ENCODE data around the gene TKTL2. TPM values are rescaled to one million over a fixed set of nuclear protein-coding genes. Genes with fewer than 3 reads are reported as not detected.

The TKTL2 gene
- total RNA-seq, 1 experiment from 2014 or later: not detected

DNA sequence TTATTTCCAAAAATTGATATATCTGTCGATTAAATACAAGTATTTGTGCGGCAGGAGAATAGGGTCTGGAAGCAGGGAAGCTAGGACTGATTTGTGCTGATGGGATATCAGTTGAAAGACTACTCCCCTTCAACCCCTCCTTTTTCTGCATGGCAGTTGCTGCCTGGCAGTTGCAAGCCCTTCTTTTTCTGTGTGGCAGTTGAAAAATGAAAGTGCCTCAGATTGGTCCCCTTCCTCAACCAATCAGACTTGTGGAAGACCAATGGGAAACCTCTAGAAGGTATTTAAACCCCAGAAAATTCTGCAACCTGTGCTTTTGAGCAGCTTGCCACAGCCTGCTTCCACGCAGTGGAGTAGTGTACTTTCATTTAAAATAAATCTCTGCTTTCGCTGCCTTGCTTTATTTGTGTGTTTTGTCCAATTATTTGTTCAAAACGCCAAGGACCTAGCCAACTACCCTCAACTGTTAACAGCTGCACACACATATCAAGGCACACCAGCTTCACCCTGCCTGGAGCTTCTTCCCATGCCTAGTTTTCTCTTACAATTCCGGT lies 19.5 kb upstream of the TKTL2 start:
- peaks cover 10 to 17% (median 14%) of the 10 kb centered on the region in 3 experiments; a peak in 6 of 7 replicates for H3K36me3 Mint-ChIP-seq (ENCODE audit: insufficient read depth in 1 of 3, low read depth in 3 of 3)
- peaks cover 13 to 14% of the 10 kb centered on the region in 2 experiments for H3K4me1 Mint-ChIP-seq
- no peak overlapping the region for H2BK15ac ChIP-seq (ENCODE audit: low read depth, low read length)
- no peaks in the 10 kb centered on the region for H3K79me1 ChIP-seq (ENCODE audit: insufficient read depth, low read depth, low read length, poor library complexity, severe bottlenecking)
- H3K9ac ChIP-seq (ENCODE audit: extremely low read depth, insufficient read length, low read length): no peak overlapping the region
- H3K4me3 Mint-ChIP-seq: peak overlapping the region; percentile 95 to 98; a peak in 4 of 5 replicates
- H3K4ac ChIP-seq (ENCODE audit: low read depth, low read length): no peak overlapping the region
- no peak overlapping the region for H3K18ac ChIP-seq (ENCODE audit: insufficient read length, low read depth, low read length)
- H3K56ac ChIP-seq (ENCODE audit: insufficient read length, low read depth, low read length): no peak overlapping the region
- WGBS (ENCODE audit: extremely low coverage, insufficient read length, low lambda C conversion rate): no CpG with 5 or more reads among the region's 6 CpGs
- H4K8ac ChIP-seq (replicated peaks; ENCODE audit: insufficient read length, low read depth, low read length): no peak overlapping the region
- H3K27ac ChIP-seq (ENCODE audit: insufficient read length, low read depth, low read length): no peak overlapping the region
- H3K9me3 Mint-ChIP-seq: no peaks in the 10 kb centered on the region; a peak in 1 of 5 replicates
- H2AFZ ChIP-seq (ENCODE audit: low read length): no peak overlapping the region
- H2BK12ac ChIP-seq (ENCODE audit: insufficient read length, low read depth, low read length): no peak overlapping the region
- no peak overlapping the region for H3T11ph ChIP-seq (ENCODE audit: low read length)
- H3K9me3 ChIP-seq (ENCODE audit: control insufficient read depth, low read depth, low read length): no peaks in the 10 kb centered on the region
- no peaks in the 10 kb centered on the region for H3K27me3 Mint-ChIP-seq (ENCODE audit: low read depth)
- no peaks in the 10 kb centered on the region for H3K27me3 ChIP-seq (ENCODE audit: insufficient read depth, low read length)
- no peak for DNase-seq
- TF ChIP-seq, protein P1, sequence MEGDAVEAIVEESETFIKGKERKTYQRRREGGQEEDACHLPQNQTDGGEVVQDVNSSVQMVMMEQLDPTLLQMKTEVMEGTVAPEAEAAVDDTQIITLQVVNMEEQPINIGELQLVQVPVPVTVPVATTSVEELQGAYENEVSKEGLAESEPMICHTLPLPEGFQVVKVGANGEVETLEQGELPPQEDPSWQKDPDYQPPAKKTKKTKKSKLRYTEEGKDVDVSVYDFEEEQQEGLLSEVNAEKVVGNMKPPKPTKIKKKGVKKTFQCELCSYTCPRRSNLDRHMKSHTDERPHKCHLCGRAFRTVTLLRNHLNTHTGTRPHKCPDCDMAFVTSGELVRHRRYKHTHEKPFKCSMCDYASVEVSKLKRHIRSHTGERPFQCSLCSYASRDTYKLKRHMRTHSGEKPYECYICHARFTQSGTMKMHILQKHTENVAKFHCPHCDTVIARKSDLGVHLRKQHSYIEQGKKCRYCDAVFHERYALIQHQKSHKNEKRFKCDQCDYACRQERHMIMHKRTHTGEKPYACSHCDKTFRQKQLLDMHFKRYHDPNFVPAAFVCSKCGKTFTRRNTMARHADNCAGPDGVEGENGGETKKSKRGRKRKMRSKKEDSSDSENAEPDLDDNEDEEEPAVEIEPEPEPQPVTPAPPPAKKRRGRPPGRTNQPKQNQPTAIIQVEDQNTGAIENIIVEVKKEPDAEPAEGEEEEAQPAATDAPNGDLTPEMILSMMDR (conservative IDR thresholded peaks at IDR 0.05): no peak
- H2AK5ac ChIP-seq (ENCODE audit: insufficient read length, low read length): no peak overlapping the region
- H3K23me2 ChIP-seq (ENCODE audit: insufficient read length, low read depth, low read length, poor library complexity, severe bottlenecking): peaks cover 5% of the 10 kb centered on the region
- H4K20me1 ChIP-seq (ENCODE audit: control insufficient read depth, insufficient read depth, insufficient read length): no peaks in the 10 kb centered on the region
- no peak overlapping the region for H3K23ac ChIP-seq (ENCODE audit: insufficient read length, low read depth, low read length)
- H2BK120ac ChIP-seq (ENCODE audit: low read depth, low read length, poor library complexity, severe bottlenecking): no peak overlapping the region
- no peak overlapping the region for H2BK5ac ChIP-seq (ENCODE audit: insufficient read length, low read length)
- H3K4me2 ChIP-seq (ENCODE audit: insufficient read depth, insufficient read length, low read length): no peak overlapping the region
- peak overlapping the region in 1 of 3 experiments; percentile 51; a peak in 1 of 7 replicates for H3K27ac Mint-ChIP-seq
- no peak overlapping the region for H4K91ac ChIP-seq (ENCODE audit: insufficient read length, low read depth, low read length)
- H3K14ac ChIP-seq (ENCODE audit: insufficient read depth, low read length): no peak overlapping the region
- H2BK20ac ChIP-seq (ENCODE audit: low read depth, low read length, poor library complexity, severe bottlenecking): no peak overlapping the region
- no peaks in the 10 kb centered on the region; the same call in 1 of the 2 replicates for H3K4me1 ChIP-seq (ENCODE audit: insufficient read depth, low read length)
- no peak overlapping the region for H4K5ac ChIP-seq (ENCODE audit: insufficient read length, low read depth, low read length)
- peaks cover 17% of the 10 kb centered on the region for H3K79me2 ChIP-seq (ENCODE audit: insufficient read depth, low read length)

Data from H9 (cell line).